ENCODE measurements around the gene LRRTM3.

The LRRTM3 gene

DNA sequence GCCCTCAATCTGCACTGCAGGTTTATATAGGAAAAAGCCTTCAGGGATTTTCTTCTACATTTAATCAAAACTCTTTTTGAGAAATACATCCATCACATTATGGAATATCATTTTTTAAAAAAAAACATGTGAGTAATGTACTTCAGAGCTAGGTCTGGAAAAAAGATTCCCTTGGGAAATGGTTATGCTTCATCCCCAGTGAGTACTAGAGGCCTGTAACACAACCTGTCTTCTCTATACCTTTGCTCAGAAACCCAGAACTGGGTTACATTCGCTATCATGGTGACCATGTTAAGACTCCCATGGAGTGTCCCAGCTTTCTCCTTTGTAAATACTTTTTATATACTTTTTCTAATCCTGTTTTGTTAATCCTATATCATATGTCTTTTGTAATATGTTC lies 186.9 kb downstream of the LRRTM3 start:
- no peak overlapping the region for H3K27ac ChIP-seq
- no peaks in the 10 kb centered on the region for H4K20me1 ChIP-seq (ENCODE audit: insufficient read depth)
- H3K79me2 ChIP-seq (ENCODE audit: insufficient read depth, low read depth), result no peaks in the 10 kb centered on the region
- no peak overlapping the region for H3K4me3 ChIP-seq (IDR thresholded peaks at IDR 0.05; ENCODE audit: insufficient read depth, low read depth, low read length)
- H3K36me3 ChIP-seq (ENCODE audit: insufficient read depth), result no peaks in the 10 kb centered on the region
- no peak overlapping the region for H3K9ac ChIP-seq
- no peak overlapping the region for H2AFZ ChIP-seq (ENCODE audit: low read depth)
- H3K4me1 ChIP-seq (ENCODE audit: low read depth, poor library complexity, severe bottlenecking), result no peaks in the 10 kb centered on the region
- H3K4me2 ChIP-seq, result no peak overlapping the region
- no peaks in the 10 kb centered on the region for H3K27me3 ChIP-seq (ENCODE audit: insufficient read depth, low read depth)
- TF ChIP-seq, protein P1, sequence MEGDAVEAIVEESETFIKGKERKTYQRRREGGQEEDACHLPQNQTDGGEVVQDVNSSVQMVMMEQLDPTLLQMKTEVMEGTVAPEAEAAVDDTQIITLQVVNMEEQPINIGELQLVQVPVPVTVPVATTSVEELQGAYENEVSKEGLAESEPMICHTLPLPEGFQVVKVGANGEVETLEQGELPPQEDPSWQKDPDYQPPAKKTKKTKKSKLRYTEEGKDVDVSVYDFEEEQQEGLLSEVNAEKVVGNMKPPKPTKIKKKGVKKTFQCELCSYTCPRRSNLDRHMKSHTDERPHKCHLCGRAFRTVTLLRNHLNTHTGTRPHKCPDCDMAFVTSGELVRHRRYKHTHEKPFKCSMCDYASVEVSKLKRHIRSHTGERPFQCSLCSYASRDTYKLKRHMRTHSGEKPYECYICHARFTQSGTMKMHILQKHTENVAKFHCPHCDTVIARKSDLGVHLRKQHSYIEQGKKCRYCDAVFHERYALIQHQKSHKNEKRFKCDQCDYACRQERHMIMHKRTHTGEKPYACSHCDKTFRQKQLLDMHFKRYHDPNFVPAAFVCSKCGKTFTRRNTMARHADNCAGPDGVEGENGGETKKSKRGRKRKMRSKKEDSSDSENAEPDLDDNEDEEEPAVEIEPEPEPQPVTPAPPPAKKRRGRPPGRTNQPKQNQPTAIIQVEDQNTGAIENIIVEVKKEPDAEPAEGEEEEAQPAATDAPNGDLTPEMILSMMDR (conservative IDR thresholded peaks at IDR 0.05; ENCODE audit: low read depth, low read length), result no peak

DNA sequence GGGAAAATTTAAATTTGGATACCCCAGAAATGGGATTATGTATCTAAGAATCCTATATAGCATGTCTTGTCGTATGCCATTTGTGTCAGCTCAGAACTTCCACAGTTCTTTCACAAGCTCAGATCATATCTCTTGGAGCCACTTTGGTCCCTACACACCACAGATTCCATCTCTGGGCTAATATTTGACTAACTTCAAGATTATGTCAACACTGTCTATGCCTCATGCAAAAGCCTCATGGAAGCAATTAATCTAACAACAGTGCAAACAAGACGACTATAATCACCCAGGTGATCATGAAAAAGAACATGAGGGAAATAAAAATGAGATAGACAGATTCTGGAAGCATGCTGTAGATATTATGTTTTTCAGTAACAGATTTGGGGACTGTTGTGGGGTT lies 189.1 kb downstream of the LRRTM3 start:
- Histone ChIP-seq H3K9ac (no peak overlapping the region), H3K4me3 (IDR thresholded peaks at IDR 0.05; ENCODE audit: insufficient read depth, low read depth, low read length) (no peak overlapping the region), H3K4me2 (no peak overlapping the region), H3K36me3 (ENCODE audit: insufficient read depth) (no peaks in the 10 kb centered on the region), H3K27me3 (ENCODE audit: insufficient read depth, low read depth) (no peaks in the 10 kb centered on the region), H3K27ac (no peak overlapping the region), H3K79me2 (ENCODE audit: insufficient read depth, low read depth) (no peaks in the 10 kb centered on the region), H2AFZ (ENCODE audit: low read depth) (no peak overlapping the region), H4K20me1 (ENCODE audit: insufficient read depth) (no peaks in the 10 kb centered on the region), H3K4me1 (ENCODE audit: low read depth, poor library complexity, severe bottlenecking) (no peaks in the 10 kb centered on the region)
- TF ChIP-seq, protein P1 (conservative IDR thresholded peaks at IDR 0.05; ENCODE audit: low read depth, low read length), result no peak

DNA sequence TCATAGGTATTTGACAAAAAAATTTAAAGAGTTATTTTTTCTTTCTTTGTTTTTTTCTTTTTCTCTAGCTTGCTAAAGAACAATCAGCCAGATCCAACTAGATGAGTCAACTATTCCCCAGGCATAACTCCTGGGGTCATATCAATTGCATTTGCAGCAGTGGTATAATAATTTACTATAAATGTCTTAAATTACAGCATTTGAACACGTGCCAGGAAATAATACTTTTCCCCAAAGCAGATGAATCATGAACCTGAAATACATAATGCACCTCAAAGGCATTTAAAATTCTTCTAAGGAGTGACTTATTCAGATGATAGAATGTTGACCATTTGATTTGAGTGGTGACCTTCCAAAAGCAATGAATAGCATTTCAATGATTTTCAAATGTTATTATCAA lies 190.1 kb downstream of the LRRTM3 start:
- H3K4me2 ChIP-seq, result no peak overlapping the region
- no peaks in the 10 kb centered on the region for H3K27me3 ChIP-seq (ENCODE audit: insufficient read depth, low read depth)
- no peaks in the 10 kb centered on the region for H3K36me3 ChIP-seq (ENCODE audit: insufficient read depth)
- no peak overlapping the region for H3K4me3 ChIP-seq (IDR thresholded peaks at IDR 0.05; ENCODE audit: insufficient read depth, low read depth, low read length)
- no peaks in the 10 kb centered on the region for H3K79me2 ChIP-seq (ENCODE audit: insufficient read depth, low read depth)
- TF ChIP-seq, protein P1 (conservative IDR thresholded peaks at IDR 0.05; ENCODE audit: low read depth, low read length), result no peak
- no peaks in the 10 kb centered on the region for H3K4me1 ChIP-seq (ENCODE audit: low read depth, poor library complexity, severe bottlenecking)
- H2AFZ ChIP-seq (ENCODE audit: low read depth), result no peak overlapping the region
- no peak overlapping the region for H3K27ac ChIP-seq
- H3K9ac ChIP-seq, result no peak overlapping the region
- no peaks in the 10 kb centered on the region for H4K20me1 ChIP-seq (ENCODE audit: insufficient read depth)

DNA sequence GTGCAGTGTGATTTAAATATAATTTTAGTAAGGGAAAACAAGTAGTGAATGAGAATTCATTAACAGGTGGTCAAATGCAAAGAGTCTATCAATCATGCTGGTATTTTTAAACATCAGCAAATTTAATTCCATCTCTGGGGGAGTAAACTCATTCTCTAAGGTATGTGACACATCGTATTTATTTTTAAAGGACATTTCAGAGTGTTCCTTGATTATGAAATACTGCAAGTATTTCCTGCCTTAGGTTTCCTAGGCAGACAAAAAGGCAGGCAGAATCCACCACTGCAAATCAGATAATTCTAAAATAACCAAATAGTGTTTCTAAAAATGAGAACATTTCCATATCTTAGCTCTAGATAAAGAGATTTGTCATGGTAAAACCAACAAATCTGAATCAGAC lies 193.8 kb downstream of the LRRTM3 start:
- Histone ChIP-seq H3K36me3 (ENCODE audit: insufficient read depth) (no peaks in the 10 kb centered on the region), H3K27me3 (ENCODE audit: insufficient read depth, low read depth) (no peaks in the 10 kb centered on the region), H3K4me2 (no peak overlapping the region), H3K4me3 (IDR thresholded peaks at IDR 0.05; ENCODE audit: insufficient read depth, low read depth, low read length) (no peak overlapping the region), H3K27ac (no peak overlapping the region), H2AFZ (ENCODE audit: low read depth) (no peak overlapping the region), H3K79me2 (ENCODE audit: insufficient read depth, low read depth) (no peaks in the 10 kb centered on the region), H3K4me1 (ENCODE audit: low read depth, poor library complexity, severe bottlenecking) (no peaks in the 10 kb centered on the region), H4K20me1 (ENCODE audit: insufficient read depth) (no peaks in the 10 kb centered on the region), H3K9ac (no peak overlapping the region)
- TF ChIP-seq, protein P1 (conservative IDR thresholded peaks at IDR 0.05; ENCODE audit: low read depth, low read length), result no peak

All from KMS-11 (cell line).